ENCODE data around the gene PAN2. TPM values are rescaled to one million over a fixed set of nuclear protein-coding genes. Genes with fewer than 3 reads are reported as not detected.
A peak's percentile ranks its signal among the peaks of the same experiment; 100 is the strongest.

PAN2 gene
- total RNA-seq, 4 donors from 2014 or later, result 45.2 to 206 (median 58.0) TPM

- Histone ChIP-seq H3K4me3 (peak within 1 kb of the TSS; percentile 47 to 98 (median 60)), H3K27me3 (no peaks in the 10 kb centered on the region), H3K9me3 (no peaks in the 10 kb centered on the region), H3K36me3 (peaks cover 0 to 12% (median 3%) of the 10 kb centered on the region in 4 donors), H3K4me1 (peaks cover 8 to 23% (median 12%) of the 10 kb centered on the region in 4 donors), H3K27ac (peak within 1 kb of the TSS; percentile 89 to 96 (median 92))
- intact Hi-C loops (cut with DNase I; ENCODE audit: low total_unique reads), result no loop called here
- TF ChIP-seq POLR2A (IDR thresholded peaks at IDR 0.05), result peak; percentile 89
- peak; percentile 53 for TF ChIP-seq EP300 (IDR thresholded peaks at IDR 0.05; ENCODE audit: low read depth)
- TF ChIP-seq POLR2AphosphoS5 (IDR thresholded peaks at IDR 0.05), result peak; percentile 84 to 86 (median 85)
- no peak for TF ChIP-seq CTCF (IDR thresholded peaks at IDR 0.05)
- peak; percentile 99 for DNase-seq
- WGBS, 2 donors (ENCODE audit: low coverage in 1 of 2), result 0% methylated on average over 54 of the region's 54 CpGs; no CpG with 5 or more reads in 1 of the 2 donors
- in situ Hi-C loops (cut with MboI; ENCODE audit: low pct_ligation_motif_present in 1 of 4, low pct_unique_long_range_greater_than_20kb in 1 of 4, low sequenced_read_pairs in 3 of 4), result no loop called here
Measured at GRCh38 chr12:56359851-56360767, 26.3 kb upstream of the PAN2 start, which contains the start of gene STAT2. Gene STAT2 (minus strand): TSS chr12:56360107. CDS start chr12:56356571, 3,536 bp downstream.

- in situ Hi-C loops (cut with MboI; ENCODE audit: low pct_ligation_motif_present in 1 of 4, low pct_unique_long_range_greater_than_20kb in 1 of 4, low sequenced_read_pairs in 3 of 4), result no loop called here
Measured at GRCh38 chr12:56358836-56359532, 25.2 kb upstream of the PAN2 start.

GRCh38 chr12:56351325-56351724 is 17.5 kb upstream of the PAN2 start:
- intact Hi-C loops (cut with DNase I; ENCODE audit: low total_unique reads), result no loop called here
- Histone ChIP-seq H3K27me3 (no peaks in the 10 kb centered on the region), H3K4me3 (no peak overlapping the region), H3K27ac (no peak overlapping the region), H3K9me3 (no peaks in the 10 kb centered on the region), H3K4me1 (no peaks in the 10 kb centered on the region), H3K36me3 (peaks cover 0 to 85% (median 40%) of the 10 kb centered on the region in 4 donors)
- whole genome bisulfite sequencing, 2 donors (ENCODE audit: low coverage in 1 of 2), result 94% methylated on average over 2 of the region's 2 CpGs; no CpG with 5 or more reads in 1 of the 2 donors
- TF ChIP-seq POLR2A (IDR thresholded peaks at IDR 0.05) (no peak), CTCF (IDR thresholded peaks at IDR 0.05) (no peak), POLR2AphosphoS5 (IDR thresholded peaks at IDR 0.05) (no peak), EP300 (IDR thresholded peaks at IDR 0.05; ENCODE audit: low read depth) (no peak)
- in situ Hi-C loops (cut with MboI; ENCODE audit: low pct_ligation_motif_present in 1 of 4, low pct_unique_long_range_greater_than_20kb in 1 of 4, low sequenced_read_pairs in 3 of 4), result no loop called here
- DNase-seq, result no peak

More at GRCh38 chr12:56358836-56359532, 25.2 kb upstream of the PAN2 start:
- Histone ChIP-seq H3K27me3 (no peaks in the 10 kb centered on the region), H3K9me3 (no peaks in the 10 kb centered on the region), H3K27ac (peak overlapping the region; percentile 89 to 96 (median 92)), H3K4me3 (peak overlapping the region in 3 of 4 donors; percentile 47 to 98 (median 67)), H3K36me3 (peaks cover 0 to 24% (median 8%) of the 10 kb centered on the region in 4 donors), H3K4me1 (peaks cover 8 to 23% (median 12%) of the 10 kb centered on the region in 4 donors)
- intact Hi-C loops (cut with DNase I; ENCODE audit: low total_unique reads), result no loop called here
- 5 to 14% methylated on average over 1 of the region's 1 CpG for WGBS, 2 donors (ENCODE audit: low coverage in 1 of 2)
- peak; percentile 24 for DNase-seq
- peak; percentile 28 for TF ChIP-seq POLR2A (IDR thresholded peaks at IDR 0.05)
- peak; percentile 13 to 36 (median 33) for TF ChIP-seq POLR2AphosphoS5 (IDR thresholded peaks at IDR 0.05)
- no peak for TF ChIP-seq EP300 (IDR thresholded peaks at IDR 0.05; ENCODE audit: low read depth)

GRCh38 chr12:56350662-56351061 is 16.9 kb upstream of the PAN2 start:
- DNase-seq, result no peak
- WGBS, 2 donors (ENCODE audit: low coverage in 1 of 2), result 82% methylated on average over 2 of the region's 2 CpGs; no CpG with 5 or more reads in 1 of the 2 donors
- Histone ChIP-seq H3K27me3 (no peaks in the 10 kb centered on the region), H3K9me3 (no peaks in the 10 kb centered on the region), H3K36me3 (peaks cover 0 to 86% (median 41%) of the 10 kb centered on the region in 4 donors), H3K4me3 (no peak overlapping the region), H3K27ac (no peak overlapping the region), H3K4me1 (no peaks in the 10 kb centered on the region)
- in situ Hi-C loops (cut with MboI; ENCODE audit: low pct_ligation_motif_present in 1 of 4, low pct_unique_long_range_greater_than_20kb in 1 of 4, low sequenced_read_pairs in 3 of 4) (no loop called here), intact Hi-C loops (cut with DNase I; ENCODE audit: low total_unique reads) (no loop called here)
- TF ChIP-seq EP300 (IDR thresholded peaks at IDR 0.05; ENCODE audit: low read depth) (no peak), POLR2A (IDR thresholded peaks at IDR 0.05) (no peak), POLR2AphosphoS5 (IDR thresholded peaks at IDR 0.05) (no peak), CTCF (IDR thresholded peaks at IDR 0.05) (no peak)
